T-helper 1 cell (primary cell): ENCODE measurements around the gene SUSD3.
A peak's percentile ranks its signal among the peaks of the same experiment; 100 is the strongest.
"Not testable (repeated sequence)": the region's sequence is repeated elsewhere in the genome, so short reads cannot be mapped to it uniquely, and the experiment has no call there.

Source experiments
- DNase-seq, 5 donors: peaks; one replicate each; pipeline ENCODE4 v3.0.0-alpha.2; 2012 to 2020
- total RNA-seq, 4 donors: gene quantifications; one replicate each; lab custom pipeline; 2026; lab: John Stamatoyannopoulos, UW

SUSD3 gene
- total RNA-seq: 24.3 to 38.2 (median 30.8) reads per million in 4 donors

- peak; percentile 52 to 82 (median 57) for DNase-seq
These were observed at the start of gene SUSD3 for GRCh38 chr9:93058355-93059010. Gene SUSD3, plus strand, starts transcription at chr9:93058701. Its CDS starts 42 bp downstream, at chr9:93058743.

GRCh38 chr9:93009337-93010015, 49.0 kb upstream of the SUSD3 start:
- DNase-seq: no peak

- no peak for DNase-seq
These were observed 48.4 kb upstream of the SUSD3 start for GRCh38 chr9:93010056-93010455.

- DNase-seq: no peak
These were observed 47.8 kb upstream of the SUSD3 start for GRCh38 chr9:93010704-93011103.

GRCh38 chr9:93011114-93011513, 47.4 kb upstream of the SUSD3 start:
- no peak for DNase-seq

- DNase-seq: no peak
These were observed 45.3 kb upstream of the SUSD3 start for GRCh38 chr9:93012963-93013855.

- no peak for DNase-seq
These were observed 44.5 kb upstream of the SUSD3 start for GRCh38 chr9:93013856-93014582.

GRCh38 chr9:93015190-93015589, 43.3 kb upstream of the SUSD3 start:
- DNase-seq: not testable (repeated sequence)

GRCh38 chr9:93017621-93018020, 40.9 kb upstream of the SUSD3 start:
- no peak for DNase-seq

GRCh38 chr9:93020151-93020550, 38.4 kb upstream of the SUSD3 start:
- no peak for DNase-seq

GRCh38 chr9:93020771-93021670, 37.5 kb upstream of the SUSD3 start:
- DNase-seq: peak in 2 of 5 donors; percentile 57 to 92

- DNase-seq: no peak
These were observed 36.4 kb upstream of the SUSD3 start for GRCh38 chr9:93022066-93022465.

GRCh38 chr9:93022721-93023520, 35.6 kb upstream of the SUSD3 start:
- no peak for DNase-seq

GRCh38 chr9:93023521-93023815, 35.0 kb upstream of the SUSD3 start:
- DNase-seq: no peak

- DNase-seq: no peak
These were observed 33.9 kb upstream of the SUSD3 start for GRCh38 chr9:93024646-93024910.

- peak in 1 of 5 donors; percentile 45 for DNase-seq
These were observed 33.4 kb upstream of the SUSD3 start for GRCh38 chr9:93024986-93025630.

GRCh38 chr9:93025736-93026135, 32.8 kb upstream of the SUSD3 start:
- no peak for DNase-seq

- DNase-seq: no peak
These were observed 31.9 kb upstream of the SUSD3 start for GRCh38 chr9:93026640-93027039.

- no peak for DNase-seq
These were observed 30.8 kb upstream of the SUSD3 start for GRCh38 chr9:93027750-93028149.

- peak; percentile 40 to 92 (median 64) for DNase-seq
These were observed 30.0 kb upstream of the SUSD3 start for GRCh38 chr9:93028448-93029006.
